NCI-H1694 treated with DMSO at 0.1 percent for 48 hours (cell line): ENCODE data around the gene KRT84.
A peak's percentile ranks its signal among the peaks of the same experiment; 100 is the strongest.
"Not testable (repeated sequence)": the region's sequence is repeated elsewhere in the genome, so short reads cannot be mapped to it uniquely, and the experiment has no call there.

Experiments
- DNase-seq: peaks from one replicate; lab custom pipeline; 2025; lab: John Stamatoyannopoulos, UW

KRT84 gene

DNA sequence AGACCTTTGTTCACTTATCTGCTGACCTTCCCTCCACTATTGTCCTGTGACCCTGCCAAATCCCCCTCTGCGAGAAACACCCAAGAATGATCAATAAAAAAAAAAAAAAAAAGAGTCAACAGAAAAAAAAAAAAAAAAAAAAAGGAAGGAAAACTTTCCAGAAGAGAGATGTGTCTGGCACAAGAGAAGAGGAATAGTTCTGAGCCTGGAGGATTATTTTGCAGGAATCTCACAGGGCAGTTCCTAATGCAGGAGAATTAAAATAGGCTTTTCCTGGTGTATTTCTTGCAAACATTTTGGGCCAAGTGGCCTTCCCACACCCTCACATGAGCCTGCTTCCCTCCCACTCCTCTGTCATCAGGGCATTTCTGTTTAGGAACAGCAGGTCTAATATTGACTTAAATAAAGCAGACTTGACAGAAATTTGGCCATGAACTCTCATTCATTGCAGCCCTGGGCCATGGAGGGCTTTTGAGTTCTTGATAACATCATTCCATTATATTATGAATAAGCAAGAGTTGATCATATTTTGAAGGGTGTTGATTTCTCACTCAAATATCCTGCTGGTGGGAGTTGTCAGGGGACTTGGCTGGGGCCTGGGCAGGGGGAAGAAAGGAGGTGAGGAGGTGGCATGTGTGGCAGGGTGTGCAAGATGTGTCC is 25.3 kb upstream of the KRT84 start:
- not testable (repeated sequence) for DNase-seq

DNA sequence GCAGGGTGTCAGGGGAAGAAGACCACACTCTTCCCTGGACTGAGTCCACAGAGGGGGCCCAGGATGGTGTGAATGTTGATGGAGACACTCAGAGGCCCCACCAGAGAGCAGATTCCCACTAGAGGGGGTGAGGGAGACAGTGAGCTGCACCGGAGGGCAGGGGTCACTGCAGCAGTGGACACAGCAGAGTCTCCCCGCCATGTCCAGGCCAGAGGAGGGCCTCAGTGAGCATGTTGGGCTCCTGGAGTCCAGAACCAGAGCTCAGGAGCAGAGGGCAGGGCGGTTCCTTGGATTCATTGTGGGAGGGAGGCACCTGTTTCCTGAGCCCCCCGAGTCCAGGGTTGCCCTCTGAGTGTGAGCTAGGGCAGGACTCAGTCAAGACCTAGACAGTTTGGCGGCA is 22.5 kb upstream of the KRT84 start:
- DNase-seq = no peak

DNA sequence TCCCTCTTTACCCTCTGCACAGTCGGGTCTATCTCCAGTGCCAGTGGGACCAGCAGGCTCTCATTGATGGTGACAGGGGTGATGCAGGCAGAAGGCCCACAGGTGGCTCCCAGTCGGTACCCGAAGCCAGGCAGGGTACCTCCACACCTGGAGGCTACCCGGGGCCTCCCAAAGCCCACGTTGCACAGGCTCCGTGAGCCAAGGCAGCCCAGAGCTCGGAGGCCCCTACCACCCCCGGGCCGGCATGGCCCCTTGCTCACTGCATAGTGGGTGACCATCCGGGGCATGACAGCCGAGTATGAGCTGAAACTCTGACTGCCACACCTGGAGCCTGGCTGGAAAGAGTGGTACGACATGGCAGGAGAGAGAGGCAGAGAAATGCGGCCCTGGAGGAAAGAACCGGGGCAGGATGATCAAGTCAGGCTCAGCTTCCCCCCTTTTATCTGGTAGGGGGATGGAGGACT is 20.5 kb upstream of the KRT84 start, which contains the start of gene KRT82:
Gene KRT82, minus strand, starts transcription at position 414 of the 464 bp plus-strand sequence. Its CDS starts 58 bp downstream, at position 356.
- no peak for DNase-seq

DNA sequence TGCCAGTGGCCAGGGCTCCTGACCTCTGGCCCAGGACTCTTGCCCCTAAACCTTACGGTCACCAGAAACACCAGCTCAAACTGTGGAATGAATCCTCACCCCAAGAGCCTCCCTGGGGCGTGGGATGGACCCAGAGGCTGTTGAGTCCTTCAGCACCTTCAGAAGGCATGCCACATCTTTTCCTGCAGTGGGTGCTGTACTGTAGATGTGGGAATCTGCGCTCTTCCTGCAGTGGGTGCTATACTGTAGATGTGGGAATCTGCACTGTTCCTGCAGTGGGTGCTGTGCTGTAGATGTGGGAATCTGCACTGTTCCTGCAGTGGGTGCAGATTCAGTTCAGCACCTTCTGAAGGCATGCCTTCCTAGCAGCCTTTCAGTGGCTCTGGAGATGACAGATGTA is 19.5 kb upstream of the KRT84 start:
- DNase-seq = no peak

DNA sequence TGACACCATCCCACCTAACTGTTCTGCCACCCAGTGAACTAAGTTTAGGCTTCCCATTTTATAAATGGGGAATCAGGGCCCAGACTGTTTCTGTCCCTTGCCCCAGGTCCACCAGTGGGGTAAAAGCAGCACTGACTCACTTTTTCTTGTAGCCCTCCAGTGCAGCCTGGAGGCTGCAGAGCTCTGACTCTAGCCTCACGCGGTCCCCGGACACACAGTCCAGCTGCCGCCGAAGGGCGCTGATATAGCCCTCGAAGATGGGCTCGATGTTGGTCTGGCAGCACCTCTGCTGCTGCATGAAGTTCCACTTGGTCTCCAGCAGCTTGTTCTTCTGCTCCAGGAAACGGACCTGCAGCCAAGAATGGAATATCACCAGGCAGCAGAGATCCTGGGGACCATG is 18.1 kb upstream of the KRT84 start:
- DNase-seq = no peak

DNA sequence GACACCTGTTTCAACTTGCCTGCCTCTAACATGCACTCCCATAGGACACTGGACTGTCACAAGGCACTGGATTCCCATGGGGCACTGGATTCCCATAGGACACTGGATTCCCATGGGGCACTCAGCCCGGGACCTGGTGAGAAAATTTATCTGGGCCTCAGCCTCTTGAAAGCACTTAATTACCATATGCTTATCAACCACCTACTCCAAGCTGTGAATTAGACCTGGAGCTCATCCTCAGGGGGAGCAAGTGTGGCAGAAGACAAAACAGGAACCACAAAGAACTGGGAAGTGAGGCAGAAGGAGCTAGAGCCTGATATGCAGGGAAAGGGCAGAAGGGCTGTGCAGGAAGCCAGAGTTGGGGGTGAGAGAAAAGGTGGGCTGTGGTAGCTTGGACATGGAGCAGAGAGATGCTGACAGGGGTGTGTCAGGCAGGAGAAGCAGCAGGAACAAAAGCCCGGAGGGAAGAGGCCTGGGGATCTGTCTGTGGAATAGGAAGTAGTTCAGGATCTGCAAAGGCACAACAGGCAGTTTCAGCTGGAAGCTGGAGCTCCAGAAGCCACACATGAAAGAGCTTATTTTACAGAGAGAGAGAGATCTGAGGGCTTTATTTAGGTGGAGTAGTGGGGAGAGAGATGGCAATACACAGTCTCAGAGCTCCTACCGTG is 17.6 kb upstream of the KRT84 start:
- DNase-seq = no peak

DNA sequence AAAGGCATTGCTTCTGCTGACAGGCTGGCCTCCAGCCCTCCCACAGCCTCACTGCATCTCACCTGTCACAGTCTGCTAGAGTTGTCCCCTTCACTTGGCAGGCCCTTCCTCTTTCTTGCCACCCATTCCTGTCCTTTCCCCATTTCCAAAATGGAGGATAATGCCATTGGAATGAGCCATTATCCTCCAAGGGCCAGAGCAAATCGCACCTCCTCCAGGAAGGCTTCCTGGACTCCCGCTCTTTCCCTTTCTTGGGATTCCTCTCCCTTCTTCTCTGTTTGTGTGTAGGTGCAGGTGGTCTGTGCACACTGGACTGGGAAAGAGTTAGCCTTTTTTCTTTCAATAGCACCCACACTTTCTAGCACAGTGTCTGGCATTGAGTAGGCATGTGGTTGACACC is 16.9 kb upstream of the KRT84 start:
- no peak for DNase-seq

DNA sequence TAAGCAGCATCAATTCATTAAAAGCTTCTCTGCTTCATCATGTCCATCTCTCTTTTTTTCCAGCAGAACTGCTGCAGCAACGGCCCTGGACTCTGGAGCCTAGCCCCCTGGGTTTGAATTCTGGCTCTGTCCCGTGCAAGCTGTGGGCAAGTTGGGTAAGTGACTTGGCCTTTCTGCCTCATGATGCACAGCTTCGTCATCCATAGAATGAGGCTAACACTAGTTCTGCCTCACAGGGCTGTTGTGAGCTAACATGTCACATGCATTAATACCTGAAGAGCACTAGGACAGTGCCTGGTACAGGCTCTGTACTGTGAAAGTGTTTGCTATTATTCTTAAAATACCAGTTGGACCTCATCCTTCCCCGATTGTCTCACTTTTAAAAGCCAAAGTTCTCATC is 16.5 kb upstream of the KRT84 start:
- no peak for DNase-seq

DNA sequence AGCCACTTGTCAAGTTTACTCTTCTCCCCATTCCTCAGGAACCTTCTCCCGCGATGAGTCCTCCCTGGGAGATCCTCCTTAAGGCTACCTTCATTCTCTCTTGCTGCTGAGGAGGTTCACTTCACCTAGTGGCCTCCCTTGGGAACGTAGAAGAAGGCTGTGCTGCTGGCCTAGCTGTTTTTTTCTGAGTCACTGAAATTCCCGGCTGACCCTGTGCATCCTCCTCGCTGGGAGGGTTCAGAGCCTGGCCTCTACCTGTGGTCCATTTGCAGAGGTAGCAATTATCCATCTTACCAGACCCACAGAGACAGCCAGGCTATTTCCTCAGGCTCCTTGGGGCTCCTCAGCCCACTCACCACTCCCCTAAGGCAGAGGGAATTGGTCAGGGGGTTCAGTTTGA is 16.1 kb upstream of the KRT84 start:
- DNase-seq = no peak

DNA sequence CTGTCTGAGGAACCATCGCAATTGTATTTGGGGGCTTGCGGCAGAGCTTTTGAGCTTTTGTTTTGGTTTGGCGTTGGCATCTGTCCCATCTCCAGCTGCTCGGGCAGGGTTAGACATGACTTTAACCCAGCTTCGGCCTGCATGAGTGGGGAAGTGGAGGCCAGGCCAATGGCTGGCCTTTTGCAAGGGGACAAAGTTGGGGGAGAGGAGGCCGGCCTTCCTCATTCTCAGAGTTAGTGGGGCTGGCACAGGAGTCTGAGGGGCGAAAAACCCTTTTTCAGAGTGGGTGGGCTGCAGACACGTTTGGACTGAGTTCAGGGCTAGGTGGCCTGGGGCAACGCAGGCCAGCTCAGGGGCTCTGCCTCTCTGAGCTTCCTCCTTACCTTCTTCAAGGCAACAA is 15.5 kb upstream of the KRT84 start:
- DNase-seq = no peak

DNA sequence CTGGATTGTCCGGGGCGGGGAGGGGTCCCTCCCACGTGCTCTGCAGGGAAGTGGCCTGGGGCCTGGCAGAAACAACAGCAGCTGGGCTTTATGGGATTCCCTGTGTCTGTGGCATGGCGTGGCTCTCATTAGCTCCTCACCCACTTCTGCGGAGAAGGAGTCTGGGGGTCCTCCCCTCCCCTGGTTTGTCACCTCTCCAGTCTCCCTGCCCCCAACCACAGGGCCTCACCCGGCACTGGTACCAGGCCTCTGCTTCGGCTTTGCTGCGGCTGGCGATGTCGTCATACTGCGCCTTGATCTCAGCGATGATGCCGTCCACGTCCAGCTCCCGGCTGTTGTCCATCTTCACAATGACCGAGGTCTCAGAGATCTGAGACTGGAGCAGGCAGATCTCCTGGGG is 14.3 kb upstream of the KRT84 start:
- no peak for DNase-seq

DNA sequence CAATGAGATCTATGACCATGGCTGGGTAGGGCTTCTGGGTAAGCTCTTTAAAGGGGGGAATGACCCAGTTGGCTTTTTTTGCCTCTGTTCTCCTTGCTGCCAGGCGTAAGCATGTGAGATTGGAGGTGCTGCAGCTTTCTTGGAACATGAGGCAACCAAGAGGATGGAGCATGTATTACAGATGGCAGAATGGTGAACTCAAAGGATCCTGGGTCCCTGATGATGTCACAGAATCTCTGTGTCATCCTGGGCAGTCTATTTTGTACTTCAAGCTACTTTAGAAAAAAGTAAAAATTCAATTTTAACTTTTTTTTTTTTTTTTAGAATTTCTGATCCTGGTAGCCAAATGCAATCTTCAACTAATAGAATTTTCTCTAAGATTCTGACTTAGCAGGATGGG is 12.7 kb upstream of the KRT84 start:
- no peak for DNase-seq

DNA sequence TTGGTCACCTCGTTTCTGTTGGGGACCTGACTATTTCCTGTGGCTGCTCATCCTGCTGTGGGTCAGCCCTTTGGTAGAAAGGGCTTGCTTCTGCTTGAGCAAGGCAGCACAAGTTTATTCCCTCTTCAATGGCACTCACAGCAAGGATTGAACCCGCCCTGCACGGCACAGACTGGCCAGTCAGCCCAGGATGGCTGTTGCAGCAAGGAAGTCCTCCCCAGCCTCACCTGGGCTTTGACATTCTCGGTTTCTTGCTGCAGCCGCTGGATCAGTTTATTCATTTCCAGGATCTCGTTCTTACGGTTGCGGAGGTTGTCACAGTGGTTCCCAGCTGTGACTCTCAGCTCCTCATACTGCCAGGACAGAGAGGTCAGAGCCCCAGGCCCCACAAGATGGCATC is 11.2 kb upstream of the KRT84 start:
- no peak for DNase-seq

DNA sequence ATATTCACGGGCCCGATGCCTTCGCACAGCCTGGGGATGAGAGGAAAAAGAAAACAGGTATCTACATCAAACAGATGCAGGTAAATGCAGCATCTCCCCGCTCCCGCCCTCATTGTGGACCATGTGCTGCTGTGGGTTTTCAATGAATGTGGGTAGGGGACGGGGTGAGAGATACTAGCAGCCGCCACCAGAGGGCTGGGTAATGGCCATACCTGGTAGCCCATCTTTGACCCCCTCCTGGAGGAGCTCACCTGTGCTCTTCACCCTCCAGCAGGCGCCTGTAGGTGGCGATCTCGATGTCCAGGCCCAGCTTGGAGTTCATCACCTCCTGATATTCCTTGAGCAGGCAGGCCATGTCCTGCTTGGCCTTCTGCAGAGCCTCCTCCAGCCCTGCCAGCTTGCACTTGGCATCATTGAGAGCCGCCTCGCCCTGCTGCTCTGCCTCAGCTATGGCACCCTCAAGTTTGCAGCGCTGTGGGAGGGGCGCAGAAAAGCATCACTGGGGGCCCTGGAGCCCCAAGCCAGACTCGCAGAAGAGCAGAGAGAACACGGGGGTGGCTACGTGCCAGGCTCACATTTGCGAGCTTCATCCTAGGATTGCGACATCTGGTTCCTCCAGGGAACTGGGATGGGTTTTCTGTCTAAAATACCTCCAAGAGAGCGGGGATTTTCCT is 10.4 kb upstream of the KRT84 start:
- peak; percentile 20 for DNase-seq

DNA sequence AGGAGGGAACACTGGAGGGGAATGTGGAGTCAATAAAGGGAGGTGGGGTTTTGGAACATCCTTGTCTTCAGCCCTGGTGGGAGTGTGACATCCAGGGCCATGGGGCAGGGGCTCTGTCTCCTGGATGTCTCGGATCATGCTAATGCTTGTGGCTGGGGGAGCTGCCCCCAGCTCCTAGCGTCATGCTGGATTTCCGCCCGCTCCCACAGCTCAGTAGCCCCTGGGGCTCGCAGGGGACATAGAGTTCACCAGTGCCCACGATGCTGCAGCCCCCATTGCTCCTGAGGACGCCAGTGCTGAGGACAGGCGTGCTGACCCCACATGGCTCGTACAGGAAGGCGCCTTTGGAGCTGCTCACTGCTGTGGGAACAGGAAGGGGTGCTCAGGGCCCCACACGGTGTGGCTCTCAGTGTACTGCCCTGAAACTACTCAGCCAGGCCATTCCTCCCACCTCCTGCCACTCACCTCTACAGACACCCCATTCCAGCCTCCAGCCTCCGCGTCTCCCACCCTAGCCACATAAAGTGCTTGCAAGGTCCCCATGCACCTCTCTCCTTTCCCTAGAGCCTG is 9.5 kb upstream of the KRT84 start:
- DNase-seq = no peak

DNA sequence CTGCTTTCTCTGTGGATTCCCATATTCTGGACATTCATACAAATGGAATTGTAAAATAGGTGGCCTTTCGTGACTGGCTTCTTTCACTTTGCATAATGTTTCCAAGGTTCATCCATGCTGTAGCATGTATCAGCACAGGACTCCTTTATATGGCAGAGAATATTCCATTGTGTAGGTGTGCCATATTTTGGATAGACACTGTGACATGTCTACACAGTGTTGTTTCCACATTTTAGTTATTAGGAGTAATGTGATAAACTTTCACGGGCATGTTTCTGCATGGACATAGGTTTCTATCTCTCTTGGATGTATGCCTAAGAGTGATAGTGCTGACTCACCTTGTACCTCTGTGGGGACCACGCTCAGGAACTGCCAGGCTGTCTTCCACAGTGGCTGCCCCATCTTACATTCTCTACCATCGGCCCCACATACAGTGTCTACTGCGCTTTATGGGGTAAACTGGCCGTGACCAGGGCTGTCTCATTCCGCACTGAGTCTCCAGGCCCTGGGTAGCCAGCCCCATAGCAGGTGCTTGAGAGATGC is 7.1 kb upstream of the KRT84 start:
- no peak for DNase-seq

DNA sequence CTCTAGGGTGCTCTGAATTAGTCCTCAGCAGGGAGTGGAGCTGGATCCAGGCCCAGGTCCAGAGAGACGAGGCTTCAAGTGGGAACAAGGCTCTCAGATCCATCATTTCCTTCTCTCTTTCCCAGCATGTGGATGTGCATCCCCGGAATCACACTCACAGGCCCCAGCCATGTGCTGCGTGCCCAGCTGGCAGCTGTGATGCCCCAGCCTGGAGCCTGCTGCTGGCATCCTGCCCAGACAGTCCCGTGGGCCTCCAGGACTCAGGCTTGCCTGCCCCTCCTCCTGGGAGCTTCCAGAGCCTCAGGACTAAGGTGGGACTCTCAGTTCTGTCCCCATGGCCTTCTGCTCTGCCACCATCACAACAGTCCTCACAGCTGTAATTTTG is 6.2 kb upstream of the KRT84 start:
- peak; percentile 84 for DNase-seq

DNA sequence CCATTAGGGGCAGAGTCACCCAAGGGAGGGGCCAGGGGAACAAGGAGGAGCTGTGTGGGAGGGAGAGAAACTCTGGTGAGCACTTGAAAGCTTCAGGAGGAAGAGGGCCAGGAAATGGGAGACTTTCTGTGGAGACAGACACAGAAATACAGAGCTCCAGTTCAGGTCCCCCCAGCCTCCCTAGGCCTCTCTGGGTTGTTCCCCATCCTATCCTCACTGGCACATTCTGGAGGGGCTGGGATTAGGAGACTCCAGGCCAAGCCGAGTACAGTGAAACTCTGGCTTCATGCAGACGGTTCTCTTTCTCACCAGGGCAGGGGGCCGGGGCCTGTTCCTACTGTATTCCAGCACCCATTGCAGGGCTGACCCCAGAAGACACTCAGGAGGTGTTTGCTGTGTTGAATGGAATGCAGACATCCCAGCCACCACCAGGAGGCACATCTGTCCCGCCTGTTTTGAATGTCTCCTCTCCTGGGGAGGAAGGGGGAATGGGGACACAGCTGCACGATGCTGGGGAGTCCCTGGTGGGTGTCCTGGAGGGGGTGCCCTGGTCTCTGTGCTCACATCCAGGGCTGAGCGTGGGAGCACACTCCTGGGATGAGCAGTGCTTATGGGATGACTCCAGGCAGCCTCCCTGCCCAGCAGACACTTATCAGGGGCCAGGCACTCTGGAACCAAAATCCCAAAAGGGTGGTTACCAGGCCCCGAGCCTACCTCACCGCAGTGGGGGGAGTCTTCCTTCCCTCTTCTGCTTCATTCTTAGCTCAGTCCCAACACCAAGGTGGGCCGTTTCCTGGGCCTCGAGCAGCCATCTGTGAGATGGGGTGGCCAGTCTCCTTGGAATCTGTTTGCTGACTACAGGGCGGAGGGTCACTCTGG is 5.5 kb upstream of the KRT84 start:
- peak; percentile 53 for DNase-seq

DNA sequence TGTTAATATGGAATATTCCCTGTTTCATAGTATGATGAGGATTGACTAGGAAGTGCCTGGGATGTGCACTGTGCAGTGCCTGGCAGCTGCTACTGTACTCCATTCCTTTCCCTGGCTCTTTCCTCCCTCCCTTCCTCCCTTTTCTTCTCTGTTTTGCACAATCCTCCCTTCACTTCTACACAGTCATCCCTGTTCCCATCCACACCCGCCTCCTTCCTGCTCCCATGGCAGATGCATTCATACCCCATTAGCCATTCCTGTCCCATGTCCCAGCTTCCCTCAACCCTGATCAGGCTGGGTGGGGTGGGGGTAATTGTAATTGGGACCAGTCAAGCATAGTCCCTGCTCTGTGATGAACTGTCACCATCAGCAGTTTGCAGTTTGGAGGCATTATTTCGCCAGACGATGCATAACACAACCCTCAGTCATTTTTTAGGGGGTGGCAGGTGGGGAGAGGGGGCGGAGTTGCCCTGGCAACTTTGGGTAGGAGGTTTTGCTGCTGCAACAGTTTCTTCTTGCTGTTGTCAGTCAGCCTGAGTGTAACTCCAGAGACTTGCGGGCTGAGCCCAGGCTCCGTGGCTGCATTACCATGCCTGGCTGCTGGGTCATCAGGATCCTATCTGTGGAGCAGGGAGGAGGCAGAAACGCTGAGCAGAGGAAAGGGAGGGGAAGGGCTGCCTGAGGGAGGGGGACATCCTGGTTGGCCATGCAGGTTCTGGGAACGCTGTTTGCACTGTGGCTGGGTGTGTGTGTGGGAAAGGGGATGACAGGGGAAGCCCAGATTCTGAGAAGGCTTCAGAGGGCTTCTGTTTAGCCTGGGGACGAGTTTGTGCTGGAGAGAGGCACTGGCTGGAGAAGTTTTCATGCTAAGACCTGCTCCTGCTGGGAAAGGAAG is 4.1 kb upstream of the KRT84 start:
- DNase-seq = peak; percentile 48

DNA sequence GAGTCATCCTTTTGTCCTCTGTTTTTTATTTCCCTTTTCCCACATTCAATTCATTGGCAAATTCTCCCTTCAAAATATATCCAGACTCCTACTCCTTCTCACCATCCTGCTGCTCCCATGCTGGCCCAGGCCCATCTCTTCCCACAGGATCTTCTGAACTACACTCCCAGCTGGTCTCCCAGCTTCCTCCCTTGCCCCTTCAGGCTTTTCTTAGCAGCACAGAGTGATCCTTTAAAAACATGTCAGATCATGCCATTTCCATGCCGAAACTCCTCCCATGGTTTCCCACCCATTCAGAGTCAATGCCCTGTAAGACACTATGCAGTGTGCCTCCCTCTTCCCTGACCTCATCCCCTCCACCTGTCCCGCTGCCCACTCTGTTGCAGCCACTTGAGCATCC is 2.4 kb upstream of the KRT84 start:
- DNase-seq = no peak

DNA sequence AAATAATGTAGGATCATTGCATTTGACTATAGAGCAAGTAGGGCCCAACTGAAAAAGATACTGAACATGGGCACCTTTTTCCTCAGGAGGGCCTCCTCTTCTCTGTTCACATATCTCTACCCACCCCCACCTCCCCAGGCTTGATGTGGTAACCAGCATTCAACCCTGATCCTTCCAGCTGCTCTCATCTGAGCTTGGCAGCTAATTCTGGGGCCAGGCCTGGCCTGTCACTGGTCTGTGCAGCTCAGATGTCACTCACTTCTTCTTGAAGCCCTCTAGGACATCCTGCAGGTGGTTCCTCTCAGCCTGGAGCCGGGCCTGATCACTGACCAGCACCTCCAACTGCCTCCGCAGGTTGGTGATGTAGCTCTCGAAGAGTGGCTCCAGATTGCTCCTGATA is 2.1 kb downstream of the KRT84 start:
- no peak for DNase-seq
